Measurements from ENCODE around the gene CEP95. TPM values are rescaled to one million over a fixed set of nuclear protein-coding genes. Genes with fewer than 3 reads are reported as not detected.
"Not testable (repeated sequence)": the region's sequence is repeated elsewhere in the genome, so short reads cannot be mapped to it uniquely, and the experiment has no call there.

The CEP95 gene
- total RNA-seq, 1 donor from 2014 or later, result 108 TPM

DNA sequence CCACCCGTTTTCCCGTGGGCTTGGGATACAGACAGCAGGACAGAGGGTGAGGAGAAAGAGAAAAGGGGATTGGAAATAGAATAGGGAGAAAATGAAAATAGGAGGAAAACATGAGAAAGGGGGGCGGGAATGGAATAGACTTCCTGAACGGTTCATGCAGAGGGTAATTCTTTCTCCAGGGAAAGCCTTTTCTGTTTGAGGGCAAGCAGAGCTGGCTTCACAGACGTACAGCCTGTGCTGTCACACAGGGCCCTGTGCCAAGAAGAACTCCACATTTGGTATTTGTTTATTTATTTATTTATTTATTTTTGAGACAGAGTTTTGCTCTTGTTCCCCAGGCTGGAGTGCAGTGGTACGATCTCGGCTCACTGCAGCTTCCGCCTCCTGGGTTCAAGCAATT is 45.8 kb upstream of the CEP95 start:
- TF ChIP-seq, protein P1, sequence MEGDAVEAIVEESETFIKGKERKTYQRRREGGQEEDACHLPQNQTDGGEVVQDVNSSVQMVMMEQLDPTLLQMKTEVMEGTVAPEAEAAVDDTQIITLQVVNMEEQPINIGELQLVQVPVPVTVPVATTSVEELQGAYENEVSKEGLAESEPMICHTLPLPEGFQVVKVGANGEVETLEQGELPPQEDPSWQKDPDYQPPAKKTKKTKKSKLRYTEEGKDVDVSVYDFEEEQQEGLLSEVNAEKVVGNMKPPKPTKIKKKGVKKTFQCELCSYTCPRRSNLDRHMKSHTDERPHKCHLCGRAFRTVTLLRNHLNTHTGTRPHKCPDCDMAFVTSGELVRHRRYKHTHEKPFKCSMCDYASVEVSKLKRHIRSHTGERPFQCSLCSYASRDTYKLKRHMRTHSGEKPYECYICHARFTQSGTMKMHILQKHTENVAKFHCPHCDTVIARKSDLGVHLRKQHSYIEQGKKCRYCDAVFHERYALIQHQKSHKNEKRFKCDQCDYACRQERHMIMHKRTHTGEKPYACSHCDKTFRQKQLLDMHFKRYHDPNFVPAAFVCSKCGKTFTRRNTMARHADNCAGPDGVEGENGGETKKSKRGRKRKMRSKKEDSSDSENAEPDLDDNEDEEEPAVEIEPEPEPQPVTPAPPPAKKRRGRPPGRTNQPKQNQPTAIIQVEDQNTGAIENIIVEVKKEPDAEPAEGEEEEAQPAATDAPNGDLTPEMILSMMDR (IDR thresholded peaks at IDR 0.05; ENCODE audit: unreplicated experiment), result no peak
- Mint-ChIP-seq H3K27me3 (no peaks in the 10 kb centered on the region), H3K4me1 (ENCODE audit: low read depth) (no peaks in the 10 kb centered on the region), H3K9me3 (ENCODE audit: low read depth) (no peaks in the 10 kb centered on the region), H3K36me3 (ENCODE audit: insufficient read depth) (no peaks in the 10 kb centered on the region), H3K27ac (no peak overlapping the region), H3K4me3 (ENCODE audit: low read depth) (no peak overlapping the region)
- no peak for DNase-seq (ENCODE audit: low spot score, unreplicated experiment)

DNA sequence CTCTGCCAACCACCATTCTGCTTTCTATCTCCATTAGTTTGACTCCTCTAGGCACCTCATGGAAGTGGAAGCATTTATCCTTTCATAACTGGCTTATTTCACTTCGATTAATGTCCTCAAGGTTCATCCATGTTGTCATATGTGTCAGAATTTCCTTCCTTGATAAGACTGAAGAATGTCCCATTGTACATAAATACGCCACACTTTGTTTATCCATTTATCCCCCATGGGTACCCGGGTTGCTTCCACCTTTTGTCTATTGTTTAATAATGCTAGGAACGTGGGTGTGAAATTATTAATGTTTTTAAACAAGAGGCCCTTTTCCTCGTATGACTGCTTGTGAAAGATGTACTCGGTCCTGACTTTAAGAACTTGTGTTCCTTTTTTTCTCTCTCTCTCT is 45.0 kb upstream of the CEP95 start:
- no peaks in the 10 kb centered on the region for H3K36me3 Mint-ChIP-seq (ENCODE audit: insufficient read depth)
- H3K9me3 Mint-ChIP-seq (ENCODE audit: low read depth), result no peaks in the 10 kb centered on the region
- TF ChIP-seq, protein P1 (IDR thresholded peaks at IDR 0.05; ENCODE audit: unreplicated experiment), result no peak
- no peaks in the 10 kb centered on the region for H3K27me3 Mint-ChIP-seq
- no peak overlapping the region for H3K27ac Mint-ChIP-seq
- H3K4me1 Mint-ChIP-seq (ENCODE audit: low read depth), result no peaks in the 10 kb centered on the region
- no peak for DNase-seq (ENCODE audit: low spot score, unreplicated experiment)
- H3K4me3 Mint-ChIP-seq (ENCODE audit: low read depth), result no peak overlapping the region

DNA sequence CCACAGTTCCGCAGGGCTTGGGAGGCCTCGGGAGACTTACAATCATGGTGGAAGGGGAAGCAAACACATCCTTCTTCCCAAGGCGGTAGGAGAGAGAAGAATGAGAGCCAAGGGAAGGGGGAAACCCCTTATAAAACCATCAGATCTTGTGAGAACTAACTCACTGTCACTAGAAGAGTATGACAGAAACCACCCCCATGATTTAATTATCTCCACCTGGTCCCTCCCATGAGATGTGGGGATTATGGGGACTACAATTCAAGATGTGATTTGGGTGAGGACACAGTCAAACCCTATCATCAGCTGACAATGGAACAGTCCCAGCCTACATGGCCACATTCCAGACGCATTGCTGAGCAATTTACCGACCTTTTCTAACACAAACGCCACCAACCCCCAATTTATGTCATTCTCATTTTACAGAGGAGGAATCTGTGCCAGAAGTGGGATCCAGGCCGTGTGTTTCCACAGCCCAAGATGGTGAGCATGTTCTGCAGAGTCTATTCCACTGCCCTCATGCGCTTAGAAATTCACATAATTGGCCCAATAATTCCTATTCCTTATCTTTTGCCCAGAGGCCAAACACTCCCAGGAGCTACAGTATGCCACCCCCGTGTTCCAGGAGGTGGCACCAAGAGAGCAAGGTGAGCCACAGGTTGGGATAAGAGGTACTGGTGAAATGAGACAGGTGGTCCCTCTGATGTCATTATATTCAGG is 40.6 kb upstream of the CEP95 start:
- Mint-ChIP-seq H3K27ac (peak overlapping the region; percentile 52), H3K4me1 (ENCODE audit: low read depth) (no peaks in the 10 kb centered on the region), H3K27me3 (no peaks in the 10 kb centered on the region), H3K9me3 (ENCODE audit: low read depth) (no peaks in the 10 kb centered on the region), H3K36me3 (ENCODE audit: insufficient read depth) (no peaks in the 10 kb centered on the region), H3K4me3 (ENCODE audit: low read depth) (no peak overlapping the region)
- TF ChIP-seq, protein P1 (IDR thresholded peaks at IDR 0.05; ENCODE audit: unreplicated experiment), result no peak
- DNase-seq (ENCODE audit: low spot score, unreplicated experiment), result no peak

DNA sequence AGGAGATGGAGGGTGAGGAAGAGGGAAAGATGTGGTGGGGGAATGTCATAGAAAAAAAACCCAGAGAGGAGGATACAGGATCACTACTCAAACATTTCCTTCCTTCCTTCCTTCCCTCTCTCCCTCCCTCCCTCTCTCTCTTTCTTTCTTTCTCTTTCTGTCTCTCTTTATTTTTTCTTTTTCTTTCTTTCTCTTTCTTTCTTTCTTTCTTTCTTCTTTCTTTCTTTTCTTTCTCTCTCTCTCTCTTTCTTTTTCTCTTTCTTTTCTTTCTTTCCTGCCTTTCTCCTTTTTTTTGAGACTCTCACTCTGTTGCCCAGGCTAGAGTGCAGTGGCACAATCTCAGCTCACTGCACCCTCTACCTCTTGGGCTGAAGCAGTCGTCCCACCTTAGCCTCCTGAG is 39.9 kb upstream of the CEP95 start:
- H3K4me1 Mint-ChIP-seq (ENCODE audit: low read depth); H3K4me3 Mint-ChIP-seq (ENCODE audit: low read depth); H3K36me3 Mint-ChIP-seq (ENCODE audit: insufficient read depth); H3K27me3 Mint-ChIP-seq; H3K9me3 Mint-ChIP-seq (ENCODE audit: low read depth); DNase-seq (ENCODE audit: low spot score, unreplicated experiment): not testable (repeated sequence)
- peak overlapping the region; percentile 42 for H3K27ac Mint-ChIP-seq

DNA sequence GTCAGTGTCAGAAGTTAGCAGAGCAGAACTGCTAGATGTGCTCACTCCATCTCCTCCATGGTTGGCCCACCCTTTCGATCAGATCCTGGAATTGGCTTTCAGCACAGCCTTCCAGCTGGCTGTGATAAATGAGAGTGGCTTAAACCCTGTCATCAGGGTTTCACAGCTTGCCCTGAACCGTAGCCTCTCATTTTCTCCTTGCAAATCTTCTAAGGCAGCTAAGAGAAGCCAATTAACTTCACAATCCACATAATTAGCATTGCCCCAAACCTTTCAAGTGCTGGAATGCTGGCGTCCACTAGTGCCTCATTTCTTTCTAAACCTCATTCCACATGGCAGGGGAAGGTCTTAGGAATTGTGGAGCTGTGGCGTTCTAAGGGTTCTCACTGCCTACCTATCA is 36.2 kb upstream of the CEP95 start:
- DNase-seq (ENCODE audit: low spot score, unreplicated experiment), result no peak
- TF ChIP-seq, protein P1 (IDR thresholded peaks at IDR 0.05; ENCODE audit: unreplicated experiment), result no peak
- Mint-ChIP-seq H3K9me3 (ENCODE audit: low read depth) (no peaks in the 10 kb centered on the region), H3K27ac (no peak overlapping the region), H3K36me3 (ENCODE audit: insufficient read depth) (no peaks in the 10 kb centered on the region), H3K4me1 (ENCODE audit: low read depth) (no peaks in the 10 kb centered on the region), H3K27me3 (no peaks in the 10 kb centered on the region), H3K4me3 (ENCODE audit: low read depth) (no peak overlapping the region)

DNA sequence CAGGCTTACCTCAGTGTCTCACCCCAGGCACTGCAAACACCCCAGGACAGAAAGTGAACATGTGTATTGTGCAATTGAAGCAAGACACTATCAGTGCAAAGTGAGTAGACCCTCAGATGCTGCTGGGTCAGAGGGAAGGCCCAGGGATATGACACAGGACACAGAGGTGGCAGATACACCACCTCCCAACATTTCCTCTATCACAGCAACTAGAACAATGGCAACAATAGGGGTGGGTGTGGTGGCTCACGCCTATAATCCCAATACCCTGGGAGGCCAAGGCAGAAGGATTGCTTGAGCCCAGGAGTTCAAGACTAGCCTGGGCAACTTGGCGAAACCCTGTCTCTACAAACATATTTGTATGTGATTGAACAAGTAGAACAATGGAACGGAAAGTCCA is 35.3 kb upstream of the CEP95 start:
- DNase-seq (ENCODE audit: low spot score, unreplicated experiment), result no peak
- H3K27me3 Mint-ChIP-seq, result no peaks in the 10 kb centered on the region
- H3K36me3 Mint-ChIP-seq (ENCODE audit: insufficient read depth), result no peaks in the 10 kb centered on the region
- H3K4me3 Mint-ChIP-seq (ENCODE audit: low read depth), result no peak overlapping the region
- no peak overlapping the region for H3K27ac Mint-ChIP-seq
- TF ChIP-seq, protein P1 (IDR thresholded peaks at IDR 0.05; ENCODE audit: unreplicated experiment), result no peak
- no peaks in the 10 kb centered on the region for H3K9me3 Mint-ChIP-seq (ENCODE audit: low read depth)
- no peaks in the 10 kb centered on the region for H3K4me1 Mint-ChIP-seq (ENCODE audit: low read depth)

Measured in progenitor cell of endocrine pancreas (in vitro differentiated cells).